CD4-positive, alpha-beta T cell treated with Interleukin-1 beta for 1 hour (primary cell): Measurements from ENCODE around the gene SLC26A11.

Experiments used
- DNase-seq, 2 donors: peaks; one replicate each; pipeline ENCODE4 v3.0.0-alpha.2; 2020 to 2022

Gene SLC26A11

GRCh38 chr17:80220054-80220735 lies at the start of gene SLC26A11, which contains the start of gene SGSH:
SLC26A11 (plus strand) TSS chr17:80220427; CDS start chr17:80221561, 1,134 bp downstream.
SGSH (minus strand) TSS chr17:80220333; CDS start chr17:80220313, 20 bp downstream.
- DNase-seq = peak; percentile 55 to 60

- no peak for DNase-seq
These were observed 48.5 kb upstream of the SLC26A11 start for GRCh38 chr17:80171681-80172080.

- no peak for DNase-seq
These were observed 47.1 kb upstream of the SLC26A11 start for GRCh38 chr17:80173126-80173525.

GRCh38 chr17:80173916-80174315 lies 46.3 kb upstream of the SLC26A11 start:
- DNase-seq = no peak

- DNase-seq = no peak
These were observed 43.5 kb upstream of the SLC26A11 start for GRCh38 chr17:80176757-80177156.

- DNase-seq = no peak
These were observed 42.1 kb upstream of the SLC26A11 start for GRCh38 chr17:80177986-80178595.

GRCh38 chr17:80180192-80180591 lies 40.0 kb upstream of the SLC26A11 start:
- no peak for DNase-seq

- no peak for DNase-seq
These were observed 38.8 kb upstream of the SLC26A11 start for GRCh38 chr17:80181431-80181830.

- DNase-seq = no peak
These were observed 37.9 kb upstream of the SLC26A11 start for GRCh38 chr17:80182118-80182844.

GRCh38 chr17:80182845-80183223 lies 37.4 kb upstream of the SLC26A11 start:
- no peak for DNase-seq

GRCh38 chr17:80183581-80184422 lies 36.4 kb upstream of the SLC26A11 start:
- DNase-seq = no peak

GRCh38 chr17:80184423-80184714 lies 35.9 kb upstream of the SLC26A11 start:
- no peak for DNase-seq

- no peak for DNase-seq
These were observed 34.3 kb upstream of the SLC26A11 start for GRCh38 chr17:80185968-80186367.

GRCh38 chr17:80187090-80187489 lies 33.1 kb upstream of the SLC26A11 start:
- no peak for DNase-seq

- no peak for DNase-seq
These were observed 32.7 kb upstream of the SLC26A11 start for GRCh38 chr17:80187515-80187941.

GRCh38 chr17:80189611-80190010 lies 30.6 kb upstream of the SLC26A11 start:
- DNase-seq = no peak

GRCh38 chr17:80190716-80191115 lies 29.5 kb upstream of the SLC26A11 start:
- DNase-seq = no peak

GRCh38 chr17:80191192-80191591 lies 29.0 kb upstream of the SLC26A11 start:
- no peak for DNase-seq

- no peak for DNase-seq
These were observed 28.2 kb upstream of the SLC26A11 start for GRCh38 chr17:80191865-80192661.

GRCh38 chr17:80195141-80195540 lies 25.1 kb upstream of the SLC26A11 start:
- DNase-seq = no peak

GRCh38 chr17:80195671-80196529 lies 24.3 kb upstream of the SLC26A11 start:
- DNase-seq = peak; percentile 55 to 69
